ENCODE results near the gene EGFL8.

DNA sequence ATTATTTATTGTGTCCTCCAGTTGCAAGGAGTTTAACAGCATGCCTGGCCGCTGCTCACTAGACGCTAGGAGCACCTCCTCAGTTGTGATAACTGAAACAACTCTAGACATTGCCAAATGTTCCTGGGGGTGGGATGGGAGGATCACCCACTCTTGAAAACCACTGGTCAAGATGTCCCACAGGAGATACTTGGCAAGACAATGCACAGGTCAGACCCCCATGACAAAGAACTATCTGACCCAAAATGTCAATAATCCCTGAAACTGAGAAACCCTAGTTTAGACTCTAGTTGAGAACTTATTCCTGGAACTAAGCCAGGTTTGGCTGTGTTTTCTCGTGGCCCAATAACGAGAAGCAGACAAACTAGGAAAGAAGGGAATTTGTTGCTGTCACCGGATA, 24.8 kb upstream of the EGFL8 start:
- TF ChIP-seq, protein P1, sequence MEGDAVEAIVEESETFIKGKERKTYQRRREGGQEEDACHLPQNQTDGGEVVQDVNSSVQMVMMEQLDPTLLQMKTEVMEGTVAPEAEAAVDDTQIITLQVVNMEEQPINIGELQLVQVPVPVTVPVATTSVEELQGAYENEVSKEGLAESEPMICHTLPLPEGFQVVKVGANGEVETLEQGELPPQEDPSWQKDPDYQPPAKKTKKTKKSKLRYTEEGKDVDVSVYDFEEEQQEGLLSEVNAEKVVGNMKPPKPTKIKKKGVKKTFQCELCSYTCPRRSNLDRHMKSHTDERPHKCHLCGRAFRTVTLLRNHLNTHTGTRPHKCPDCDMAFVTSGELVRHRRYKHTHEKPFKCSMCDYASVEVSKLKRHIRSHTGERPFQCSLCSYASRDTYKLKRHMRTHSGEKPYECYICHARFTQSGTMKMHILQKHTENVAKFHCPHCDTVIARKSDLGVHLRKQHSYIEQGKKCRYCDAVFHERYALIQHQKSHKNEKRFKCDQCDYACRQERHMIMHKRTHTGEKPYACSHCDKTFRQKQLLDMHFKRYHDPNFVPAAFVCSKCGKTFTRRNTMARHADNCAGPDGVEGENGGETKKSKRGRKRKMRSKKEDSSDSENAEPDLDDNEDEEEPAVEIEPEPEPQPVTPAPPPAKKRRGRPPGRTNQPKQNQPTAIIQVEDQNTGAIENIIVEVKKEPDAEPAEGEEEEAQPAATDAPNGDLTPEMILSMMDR (IDR thresholded peaks at IDR 0.05) = no peak
- no peak for TF ChIP-seq POLR2AphosphoS5 (IDR thresholded peaks at IDR 0.05)
